Activated CD4-positive, alpha-beta T cell treated with anti-CD3 and anti-CD28 coated beads, Interleukin-2, amount 50 U/mL, for 16 hours (primary cell): ENCODE results near the gene POLR1F.
A peak's percentile ranks its signal among the peaks of the same experiment; 100 is the strongest.
"Not testable (repeated sequence)": the region's sequence is repeated elsewhere in the genome, so short reads cannot be mapped to it uniquely, and the experiment has no call there.

Experiments
- DNase-seq: peaks from one replicate; pipeline ENCODE4 v3.0.0-alpha.2; 2020

POLR1F gene

GRCh38 chr7:19708397-19709248, at the start of gene POLR1F:
POLR1F (minus strand) TSS chr7:19709037; CDS start chr7:19709016, 21 bp downstream.
- peak; percentile 95 for DNase-seq

- DNase-seq = peak; percentile 18
Observed at GRCh38 chr7:19754521-19755116, 45.8 kb upstream of the POLR1F start.

- DNase-seq = peak; percentile 38
Observed at GRCh38 chr7:19752020-19752419, 43.2 kb upstream of the POLR1F start.

GRCh38 chr7:19749658-19750057, 40.8 kb upstream of the POLR1F start:
- DNase-seq = no peak

GRCh38 chr7:19747740-19748339, 39.0 kb upstream of the POLR1F start:
- peak; percentile 23 for DNase-seq

- no peak for DNase-seq
Observed at GRCh38 chr7:19744075-19744474, 35.2 kb upstream of the POLR1F start.

GRCh38 chr7:19728716-19729115, 19.9 kb upstream of the POLR1F start:
- DNase-seq = no peak

GRCh38 chr7:19725770-19726169, 16.9 kb upstream of the POLR1F start:
- DNase-seq = no peak

GRCh38 chr7:19715499-19715898, 6.7 kb upstream of the POLR1F start:
- DNase-seq = no peak

- peak; percentile 35 for DNase-seq
Observed at GRCh38 chr7:19713676-19714075, 4.8 kb upstream of the POLR1F start.

GRCh38 chr7:19709249-19709578, 377 bp upstream of the POLR1F start:
- no peak for DNase-seq

GRCh38 chr7:19707240-19707639, 1.6 kb downstream of the POLR1F start:
- DNase-seq = no peak

- DNase-seq = no peak
Observed at GRCh38 chr7:19705663-19706062, 3.2 kb downstream of the POLR1F start.

GRCh38 chr7:19701471-19701870, 7.4 kb downstream of the POLR1F start:
- no peak for DNase-seq

- DNase-seq = no peak
Observed at GRCh38 chr7:19700936-19701335, 7.9 kb downstream of the POLR1F start.

- no peak for DNase-seq
Observed at GRCh38 chr7:19698331-19698730, 10.5 kb downstream of the POLR1F start.

GRCh38 chr7:19696926-19697325, 11.9 kb downstream of the POLR1F start:
- DNase-seq = no peak

GRCh38 chr7:19692111-19692828, 16.6 kb downstream of the POLR1F start:
- no peak for DNase-seq

- no peak for DNase-seq
Observed at GRCh38 chr7:19690736-19691135, 18.1 kb downstream of the POLR1F start.

GRCh38 chr7:19689130-19689529, 19.7 kb downstream of the POLR1F start:
- DNase-seq = not testable (repeated sequence)

- no peak for DNase-seq
Observed at GRCh38 chr7:19681596-19681995, 27.2 kb downstream of the POLR1F start.

- DNase-seq = peak; percentile 37
Observed at GRCh38 chr7:19677180-19677579, 31.7 kb downstream of the POLR1F start.

- DNase-seq = no peak
Observed at GRCh38 chr7:19675816-19676215, 33.0 kb downstream of the POLR1F start.
